Neural cell (in vitro differentiated cells): ENCODE results near the gene PDE4D. TPM values are rescaled to one million over a fixed set of nuclear protein-coding genes. Genes with fewer than 3 reads are reported as not detected.

Experiments used
- H2AFZ ChIP-seq: fragments of 200-600, 300-800 bp; sonication (generic), shearing (Covaris generic); 2 replicates; pipeline ENCODE4 v1.6.0; 2014; ENCODE audit warnings: low read depth, mild to moderate bottlenecking, antibody characterized with exemption, low read length, moderate library complexity
- H3F3A ChIP-seq: fragments of 200-600 bp; shearing (Covaris generic); 2 replicates; pipeline ENCODE4 v1.6.1; 2016; ENCODE audit warnings: mild to moderate bottlenecking, moderate library complexity, mixed read lengths, antibody characterized with exemption, low read length; ENCODE audit not compliant: insufficient read depth, poor library complexity, severe bottlenecking
- H3K27ac ChIP-seq: fragments of 200-600, 300-800 bp; sonication (generic), shearing (Covaris generic); 2 replicates; pipeline ENCODE4 v1.5.1; 2014; ENCODE audit warnings: mild to moderate bottlenecking, low read length, moderate library complexity
- H3K27me3 ChIP-seq: fragments of 300-800, 200-600 bp; sonication (generic), shearing (Covaris generic); 2 replicates; pipeline ENCODE4 v1.6.0; 2014; ENCODE audit warnings: mild to moderate bottlenecking, low read depth, low read length, moderate library complexity; ENCODE audit not compliant: insufficient read depth
- H3K36me3 ChIP-seq: fragments of 300-800, 200-600 bp; sonication (generic), shearing (Covaris generic); 2 replicates; pipeline ENCODE4 v1.5.1; 2014; ENCODE audit warnings: mild to moderate bottlenecking, antibody characterized with exemption, low read length, moderate library complexity; ENCODE audit not compliant: insufficient read depth
- H3K4me2 ChIP-seq: fragments of 300-800, 200-600 bp; sonication (generic), shearing (Covaris generic); 2 replicates; pipeline ENCODE4 v1.6.0; 2014; ENCODE audit warnings: mild to moderate bottlenecking, low read length
- H3K4me3 ChIP-seq: fragments of 300-800, 200-600 bp; sonication (generic), shearing (Covaris generic); 2 replicates; pipeline ENCODE4 v1.5.1; 2014; ENCODE audit warnings: mild to moderate bottlenecking, low read length, moderate library complexity
- H3K79me2 ChIP-seq: fragments of 200-600 bp; shearing (Covaris generic); replicated peaks from 2 replicates; pipeline ENCODE4 v1.6.0; 2014; ENCODE audit warnings: mild to moderate bottlenecking, low read length, moderate library complexity; ENCODE audit not compliant: insufficient read depth
- H3K9ac ChIP-seq: fragments of 300-800, 200-600 bp; sonication (generic), shearing (Covaris generic); 2 replicates; pipeline ENCODE4 v1.6.1; 2016; ENCODE audit warnings: mild to moderate bottlenecking, low read length, mixed read lengths
- H3K9me2 ChIP-seq: fragments of 200-600 bp; shearing (Covaris generic); 2 replicates; pipeline ENCODE4 v1.6.1; 2016; ENCODE audit warnings: mild to moderate bottlenecking, low read length, mixed read lengths; ENCODE audit not compliant: insufficient read depth
- H3K9me3 ChIP-seq: fragments of 200-600, 300-800 bp; sonication (generic), shearing (Covaris generic); 2 replicates; pipeline ENCODE4 v1.6.1; 2016; ENCODE audit warnings: mild to moderate bottlenecking, mixed run types, low read length, moderate library complexity, mixed read lengths
- H4K20me1 ChIP-seq: fragments of 200-600 bp; shearing (Covaris generic); 2 replicates; pipeline ENCODE4 v1.6.1; 2016; ENCODE audit warnings: mild to moderate bottlenecking, mixed run types; ENCODE audit not compliant: insufficient read depth
- EP300 ChIP-seq: fragments of 450-650 bp; conservative IDR thresholded peaks from 2 replicates; pipeline ENCODE4 v1.6.1; 2014; ENCODE audit warnings: antibody characterized with exemption, mild to moderate bottlenecking, moderate library complexity; ENCODE audit not compliant: poor library complexity, severe bottlenecking
- EZH2 ChIP-seq: fragments of 200-600, 300-800 bp; shearing (Covaris generic), sonication (generic); IDR thresholded peaks from 2 replicates; pipeline ENCODE4 v1.6.1; 2014; ENCODE audit warnings: antibody characterized with exemption, low read length, borderline replicate concordance, mild to moderate bottlenecking; ENCODE audit not compliant: insufficient read depth, poor library complexity, severe bottlenecking
- MXI1 ChIP-seq: fragments of 450-650 bp; conservative IDR thresholded peaks from 2 replicates; pipeline ENCODE4 v1.6.1; 2014; ENCODE audit warnings: antibody characterized with exemption, mild to moderate bottlenecking; ENCODE audit not compliant: poor library complexity, severe bottlenecking
- POLR2AphosphoS5 ChIP-seq: IDR thresholded peaks from 2 replicates; pipeline ENCODE4 v1.6.1; 2012
- RAD21 ChIP-seq: fragments of 450-650 bp; conservative IDR thresholded peaks from 2 replicates; pipeline ENCODE4 v1.6.1; 2014; ENCODE audit warnings: antibody characterized with exemption, mild to moderate bottlenecking, moderate library complexity
- SMC3 ChIP-seq: fragments of 450-650 bp; conservative IDR thresholded peaks from 2 replicates; pipeline ENCODE4 v1.6.1; 2014; ENCODE audit warnings: antibody characterized with exemption, mild to moderate bottlenecking, moderate library complexity; ENCODE audit not compliant: poor library complexity
- TAF1 ChIP-seq: IDR thresholded peaks from 2 replicates; pipeline ENCODE4 v1.6.1; 2012; ENCODE audit warnings: low read depth
- polyA plus RNA-seq: library from polyadenylated mRNA; depleted of rRNA; stranded (reverse); fragments of >200 nt; gene quantifications from 2 replicates; pipeline ENCODE4 v1.2.3, GENCODE V29; 2014
- TF ChIP-seq, protein P1 (sequence below): fragments of 450-650 bp; IDR thresholded peaks from 2 replicates; pipeline ENCODE4 v1.5.1; 2014; ENCODE audit warnings: antibody characterized with exemption, mild to moderate bottlenecking, moderate library complexity; ENCODE audit not compliant: poor library complexity, severe bottlenecking
- TF ChIP-seq, protein P2 (sequence below): IDR thresholded peaks from 2 replicates; pipeline ENCODE4 v1.6.1; 2012; ENCODE audit warnings: borderline replicate concordance

The PDE4D gene
- polyA plus RNA-seq, 1 donor from 2014 or later: 42.8 TPM

DNA sequence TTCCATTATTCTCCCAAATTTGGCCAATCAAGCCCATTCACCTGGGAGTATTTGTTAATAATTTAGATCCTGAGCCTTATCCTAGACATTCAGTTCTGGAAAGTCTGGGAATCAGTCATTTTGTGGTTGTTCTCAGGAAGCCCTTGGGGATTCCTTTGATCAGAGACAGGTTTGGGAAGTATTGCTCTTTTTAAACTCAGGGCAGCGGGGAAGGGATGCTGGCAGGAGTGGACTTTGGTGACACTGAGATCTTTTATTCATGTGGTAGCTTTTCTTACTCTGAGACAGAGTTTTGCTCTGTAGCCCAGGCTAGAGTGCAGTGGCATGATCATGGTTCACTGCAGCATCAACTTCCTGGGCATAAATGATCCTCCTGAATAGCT, 723.8 kb downstream of the PDE4D start:
- no peak overlapping the region for H3K4me2 ChIP-seq
- no peak for TF ChIP-seq MXI1
- TF ChIP-seq TAF1: no peak
- TF ChIP-seq, protein P1, sequence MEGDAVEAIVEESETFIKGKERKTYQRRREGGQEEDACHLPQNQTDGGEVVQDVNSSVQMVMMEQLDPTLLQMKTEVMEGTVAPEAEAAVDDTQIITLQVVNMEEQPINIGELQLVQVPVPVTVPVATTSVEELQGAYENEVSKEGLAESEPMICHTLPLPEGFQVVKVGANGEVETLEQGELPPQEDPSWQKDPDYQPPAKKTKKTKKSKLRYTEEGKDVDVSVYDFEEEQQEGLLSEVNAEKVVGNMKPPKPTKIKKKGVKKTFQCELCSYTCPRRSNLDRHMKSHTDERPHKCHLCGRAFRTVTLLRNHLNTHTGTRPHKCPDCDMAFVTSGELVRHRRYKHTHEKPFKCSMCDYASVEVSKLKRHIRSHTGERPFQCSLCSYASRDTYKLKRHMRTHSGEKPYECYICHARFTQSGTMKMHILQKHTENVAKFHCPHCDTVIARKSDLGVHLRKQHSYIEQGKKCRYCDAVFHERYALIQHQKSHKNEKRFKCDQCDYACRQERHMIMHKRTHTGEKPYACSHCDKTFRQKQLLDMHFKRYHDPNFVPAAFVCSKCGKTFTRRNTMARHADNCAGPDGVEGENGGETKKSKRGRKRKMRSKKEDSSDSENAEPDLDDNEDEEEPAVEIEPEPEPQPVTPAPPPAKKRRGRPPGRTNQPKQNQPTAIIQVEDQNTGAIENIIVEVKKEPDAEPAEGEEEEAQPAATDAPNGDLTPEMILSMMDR: no peak
- TF ChIP-seq SMC3: no peak
- no peak for TF ChIP-seq EP300
- TF ChIP-seq, protein P2, sequence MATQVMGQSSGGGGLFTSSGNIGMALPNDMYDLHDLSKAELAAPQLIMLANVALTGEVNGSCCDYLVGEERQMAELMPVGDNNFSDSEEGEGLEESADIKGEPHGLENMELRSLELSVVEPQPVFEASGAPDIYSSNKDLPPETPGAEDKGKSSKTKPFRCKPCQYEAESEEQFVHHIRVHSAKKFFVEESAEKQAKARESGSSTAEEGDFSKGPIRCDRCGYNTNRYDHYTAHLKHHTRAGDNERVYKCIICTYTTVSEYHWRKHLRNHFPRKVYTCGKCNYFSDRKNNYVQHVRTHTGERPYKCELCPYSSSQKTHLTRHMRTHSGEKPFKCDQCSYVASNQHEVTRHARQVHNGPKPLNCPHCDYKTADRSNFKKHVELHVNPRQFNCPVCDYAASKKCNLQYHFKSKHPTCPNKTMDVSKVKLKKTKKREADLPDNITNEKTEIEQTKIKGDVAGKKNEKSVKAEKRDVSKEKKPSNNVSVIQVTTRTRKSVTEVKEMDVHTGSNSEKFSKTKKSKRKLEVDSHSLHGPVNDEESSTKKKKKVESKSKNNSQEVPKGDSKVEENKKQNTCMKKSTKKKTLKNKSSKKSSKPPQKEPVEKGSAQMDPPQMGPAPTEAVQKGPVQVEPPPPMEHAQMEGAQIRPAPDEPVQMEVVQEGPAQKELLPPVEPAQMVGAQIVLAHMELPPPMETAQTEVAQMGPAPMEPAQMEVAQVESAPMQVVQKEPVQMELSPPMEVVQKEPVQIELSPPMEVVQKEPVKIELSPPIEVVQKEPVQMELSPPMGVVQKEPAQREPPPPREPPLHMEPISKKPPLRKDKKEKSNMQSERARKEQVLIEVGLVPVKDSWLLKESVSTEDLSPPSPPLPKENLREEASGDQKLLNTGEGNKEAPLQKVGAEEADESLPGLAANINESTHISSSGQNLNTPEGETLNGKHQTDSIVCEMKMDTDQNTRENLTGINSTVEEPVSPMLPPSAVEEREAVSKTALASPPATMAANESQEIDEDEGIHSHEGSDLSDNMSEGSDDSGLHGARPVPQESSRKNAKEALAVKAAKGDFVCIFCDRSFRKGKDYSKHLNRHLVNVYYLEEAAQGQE: no peak
- TF ChIP-seq EZH2: no peak
- no peak for TF ChIP-seq POLR2AphosphoS5
- TF ChIP-seq RAD21: no peak
- no peaks in the 10 kb centered on the region for H3K27me3 ChIP-seq
- no peaks in the 10 kb centered on the region for H3K36me3 ChIP-seq
- H3K9ac ChIP-seq: no peak overlapping the region
- no peaks in the 10 kb centered on the region for H3F3A ChIP-seq
- H3K9me2 ChIP-seq: no peaks in the 10 kb centered on the region
- no peak overlapping the region for H3K4me3 ChIP-seq
- no peak overlapping the region for H3K27ac ChIP-seq
- no peaks in the 10 kb centered on the region for H3K79me2 ChIP-seq
- H3K9me3 ChIP-seq: no peaks in the 10 kb centered on the region
- H4K20me1 ChIP-seq: no peaks in the 10 kb centered on the region
- H2AFZ ChIP-seq: no peak overlapping the region

DNA sequence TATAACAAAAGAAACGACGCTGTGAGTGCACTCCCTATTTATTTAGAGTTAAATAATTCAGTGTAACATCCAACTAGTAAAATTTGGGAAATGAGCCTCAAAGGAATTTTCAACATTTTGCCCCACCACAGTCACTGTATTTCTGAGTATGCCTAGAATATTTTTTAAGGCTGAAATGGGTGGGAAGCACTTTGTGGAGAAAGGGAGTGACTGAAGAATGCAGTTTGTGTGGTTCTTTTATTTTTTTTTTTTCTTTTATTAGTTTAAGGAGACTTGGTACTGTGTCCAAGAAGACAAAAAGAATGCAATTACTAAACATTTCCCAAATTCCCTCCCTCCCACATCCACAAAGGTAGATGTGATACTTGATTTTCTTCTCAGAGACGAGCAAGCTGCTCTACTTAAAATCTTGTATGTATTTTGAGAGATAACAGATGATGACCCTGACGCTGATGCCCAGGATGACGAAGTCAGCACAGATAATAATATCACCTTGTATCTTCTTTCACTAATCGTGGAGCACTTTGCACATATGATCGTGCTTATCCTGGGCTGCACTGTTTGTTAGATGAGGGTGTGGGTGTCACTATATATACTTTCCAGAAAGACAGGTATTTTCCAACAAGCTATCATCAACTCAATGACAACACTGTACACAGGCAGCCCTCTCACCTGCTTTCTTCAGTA, 724.3 kb downstream of the PDE4D start:
- TF ChIP-seq POLR2AphosphoS5 (no peak), EZH2 (no peak), TAF1 (no peak), MXI1 (no peak), RAD21 (no peak), EP300 (no peak), SMC3 (no peak)
- TF ChIP-seq, protein P2: no peak
- TF ChIP-seq, protein P1: no peak
- Histone ChIP-seq H3K9me2 (no peaks in the 10 kb centered on the region), H3K4me2 (no peak overlapping the region), H3K27me3 (no peaks in the 10 kb centered on the region), H3K9me3 (no peaks in the 10 kb centered on the region), H3K36me3 (no peaks in the 10 kb centered on the region), H3F3A (no peaks in the 10 kb centered on the region), H3K4me3 (no peak overlapping the region), H3K9ac (no peak overlapping the region), H3K27ac (no peak overlapping the region), H3K79me2 (no peaks in the 10 kb centered on the region), H4K20me1 (no peaks in the 10 kb centered on the region), H2AFZ (no peak overlapping the region)
